Measurements from ENCODE around the gene RBM38. TPM values are rescaled to one million over a fixed set of nuclear protein-coding genes. Genes with fewer than 3 reads are reported as not detected.
"Not testable (repeated sequence)": the region's sequence is repeated elsewhere in the genome, so short reads cannot be mapped to it uniquely, and the experiment has no call there.

The RBM38 gene
- total and polyA plus RNA-seq, 4 donors = 12.7 to 25.0 (median 18.2) TPM

- 0% methylated on average over 4 of the region's 24 CpGs for WGBS (ENCODE audit: insufficient coverage)
- not testable (repeated sequence) for H3K36me3 ChIP-seq (ENCODE audit: control insufficient read depth, insufficient read depth, low read length)
- peak overlapping the region; percentile 93 for H3K27ac ChIP-seq (ENCODE audit: low read depth, low read length)
Observed at GRCh38 chr20:57350726-57351041, 40.5 kb upstream of the RBM38 start.

GRCh38 chr20:57351042-57351783, 40.0 kb upstream of the RBM38 start, which contains the start of gene RAE1:
Gene RAE1 (plus strand): TSS chr20:57351255. CDS start chr20:57354039, 2,784 bp downstream.
- no peaks in the 10 kb centered on the region for H3K36me3 ChIP-seq (ENCODE audit: control insufficient read depth, insufficient read depth, low read length)
- peak within 1 kb of the TSS; percentile 93 for H3K27ac ChIP-seq (ENCODE audit: low read depth, low read length)
- H3K27me3 ChIP-seq (ENCODE audit: control insufficient read depth, insufficient read depth, low read length) = no peaks in the 10 kb centered on the region
- peaks cover 15% of the 10 kb centered on the region for H3K4me1 ChIP-seq (ENCODE audit: control insufficient read depth, insufficient read depth, low read length)
- under 1% methylated on average over 63 of the region's 64 CpGs for whole genome bisulfite sequencing (ENCODE audit: insufficient coverage)
- peak; percentile 84 to 98 (median 91) for DNase-seq (ENCODE audit: low read depth in 4 of 6, low spot score in 6 of 6)
- no peaks in the 10 kb centered on the region for H3K9me3 ChIP-seq (ENCODE audit: control insufficient read depth, insufficient read depth, low read length)
- peak within 1 kb of the TSS; percentile 93 for H3K4me3 ChIP-seq (ENCODE audit: low read depth, low read length)

More at GRCh38 chr20:57350726-57351041, 40.5 kb upstream of the RBM38 start:
- H3K27me3 ChIP-seq (ENCODE audit: control insufficient read depth, insufficient read depth, low read length); H3K9me3 ChIP-seq (ENCODE audit: control insufficient read depth, insufficient read depth, low read length); DNase-seq (ENCODE audit: low read depth in 4 of 6, low spot score in 6 of 6): not testable (repeated sequence)
- H3K4me1 ChIP-seq (ENCODE audit: control insufficient read depth, insufficient read depth, low read length) = peaks cover 15% of the 10 kb centered on the region
- peak overlapping the region; percentile 93 for H3K4me3 ChIP-seq (ENCODE audit: low read depth, low read length)

- Histone ChIP-seq H3K36me3 (ENCODE audit: control insufficient read depth, insufficient read depth, low read length) (no peaks in the 10 kb centered on the region), H3K27ac (ENCODE audit: low read depth, low read length) (no peak overlapping the region), H3K27me3 (ENCODE audit: control insufficient read depth, insufficient read depth, low read length) (no peaks in the 10 kb centered on the region), H3K4me1 (ENCODE audit: control insufficient read depth, insufficient read depth, low read length) (peaks cover 15% of the 10 kb centered on the region), H3K9me3 (ENCODE audit: control insufficient read depth, insufficient read depth, low read length) (no peaks in the 10 kb centered on the region), H3K4me3 (ENCODE audit: low read depth, low read length) (no peak overlapping the region)
- WGBS (ENCODE audit: insufficient coverage) = 85% methylated on average over 4 of the region's 6 CpGs
- DNase-seq (ENCODE audit: low read depth in 4 of 6, low spot score in 6 of 6) = no peak
Observed at GRCh38 chr20:57352305-57352704, 38.9 kb upstream of the RBM38 start.

GRCh38 chr20:57353351-57353750, 37.8 kb upstream of the RBM38 start:
- H3K4me3 ChIP-seq (ENCODE audit: low read depth, low read length) = no peak overlapping the region
- no peak overlapping the region for H3K27ac ChIP-seq (ENCODE audit: low read depth, low read length)
- 96% methylated on average over 6 of the region's 9 CpGs for WGBS (ENCODE audit: insufficient coverage)
- H3K4me1 ChIP-seq (ENCODE audit: control insufficient read depth, insufficient read depth, low read length) = peaks cover 15% of the 10 kb centered on the region
- H3K27me3 ChIP-seq (ENCODE audit: control insufficient read depth, insufficient read depth, low read length) = no peaks in the 10 kb centered on the region
- no peaks in the 10 kb centered on the region for H3K9me3 ChIP-seq (ENCODE audit: control insufficient read depth, insufficient read depth, low read length)
- no peak for DNase-seq (ENCODE audit: low read depth in 4 of 6, low spot score in 6 of 6)
- no peaks in the 10 kb centered on the region for H3K36me3 ChIP-seq (ENCODE audit: control insufficient read depth, insufficient read depth, low read length)

DNA sequence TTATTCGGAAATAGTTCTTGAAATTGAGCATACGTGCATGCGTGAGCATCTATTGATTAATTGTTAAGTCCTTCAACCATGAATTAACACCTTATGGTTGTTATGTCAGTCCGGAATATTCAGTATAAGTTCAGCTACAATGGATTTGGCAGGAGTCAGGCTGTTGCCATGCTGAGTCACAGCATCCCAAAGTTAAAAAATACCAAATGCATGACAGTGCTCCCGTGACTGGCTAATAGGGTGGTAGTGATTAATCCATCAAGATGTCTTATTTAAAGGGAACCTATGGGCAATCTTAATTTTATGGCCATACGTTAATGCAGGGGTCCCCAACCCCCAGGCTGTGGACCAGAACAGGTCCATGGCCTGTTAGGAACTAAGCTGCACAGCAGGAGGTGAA, 29.7 kb upstream of the RBM38 start:
- Histone ChIP-seq H3K4me3 (ENCODE audit: low read depth, low read length) (no peak overlapping the region), H3K9me3 (ENCODE audit: control insufficient read depth, insufficient read depth, low read length) (no peaks in the 10 kb centered on the region), H3K4me1 (ENCODE audit: control insufficient read depth, insufficient read depth, low read length) (no peaks in the 10 kb centered on the region), H3K27ac (ENCODE audit: low read depth, low read length) (no peak overlapping the region), H3K27me3 (ENCODE audit: control insufficient read depth, insufficient read depth, low read length) (no peaks in the 10 kb centered on the region), H3K36me3 (ENCODE audit: control insufficient read depth, insufficient read depth, low read length) (peaks cover 23% of the 10 kb centered on the region)
- no peak for DNase-seq (ENCODE audit: low read depth in 4 of 6, low spot score in 6 of 6)
- 83% methylated on average over 1 of the region's 6 CpGs for WGBS (ENCODE audit: insufficient coverage)

- no peaks in the 10 kb centered on the region for H3K9me3 ChIP-seq (ENCODE audit: control insufficient read depth, insufficient read depth, low read length)
- peaks cover 34% of the 10 kb centered on the region for H3K36me3 ChIP-seq (ENCODE audit: control insufficient read depth, insufficient read depth, low read length)
- H3K4me3 ChIP-seq (ENCODE audit: low read depth, low read length) = no peak overlapping the region
- no peak for DNase-seq (ENCODE audit: low read depth in 4 of 6, low spot score in 6 of 6)
- H3K4me1 ChIP-seq (ENCODE audit: control insufficient read depth, insufficient read depth, low read length) = no peaks in the 10 kb centered on the region
- no peak overlapping the region for H3K27ac ChIP-seq (ENCODE audit: low read depth, low read length)
- no peaks in the 10 kb centered on the region for H3K27me3 ChIP-seq (ENCODE audit: control insufficient read depth, insufficient read depth, low read length)
Observed at GRCh38 chr20:57364451-57364850, 26.7 kb upstream of the RBM38 start.

DNA sequence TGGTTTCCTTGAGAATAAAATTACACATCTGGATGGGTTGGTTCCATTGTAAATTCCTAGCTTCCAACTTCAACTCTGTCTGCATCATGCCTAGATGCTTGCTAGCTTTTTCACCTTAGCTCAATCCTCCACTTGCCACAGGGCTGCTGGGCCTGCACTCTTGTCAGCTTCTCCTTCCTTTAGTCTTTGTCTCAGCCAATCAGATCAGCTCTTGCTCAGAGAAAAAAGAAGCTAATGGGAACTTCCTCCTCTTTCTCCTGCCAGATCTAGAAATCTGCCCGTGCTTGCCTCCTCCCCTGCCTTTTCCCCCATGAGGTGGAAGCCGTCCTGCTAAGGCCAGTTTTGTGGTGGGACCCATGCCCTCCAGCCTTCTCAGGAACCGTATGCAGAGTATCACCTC, 21.6 kb upstream of the RBM38 start:
- no peaks in the 10 kb centered on the region for H3K9me3 ChIP-seq (ENCODE audit: control insufficient read depth, insufficient read depth, low read length)
- H3K4me1 ChIP-seq (ENCODE audit: control insufficient read depth, insufficient read depth, low read length) = no peaks in the 10 kb centered on the region
- peaks cover 64% of the 10 kb centered on the region for H3K36me3 ChIP-seq (ENCODE audit: control insufficient read depth, insufficient read depth, low read length)
- WGBS (ENCODE audit: insufficient coverage) = 93% methylated on average over 3 of the region's 3 CpGs
- H3K27ac ChIP-seq (ENCODE audit: low read depth, low read length) = no peak overlapping the region
- H3K4me3 ChIP-seq (ENCODE audit: low read depth, low read length) = no peak overlapping the region
- no peak for DNase-seq (ENCODE audit: low read depth in 4 of 6, low spot score in 6 of 6)
- no peaks in the 10 kb centered on the region for H3K27me3 ChIP-seq (ENCODE audit: control insufficient read depth, insufficient read depth, low read length)

GRCh38 chr20:57370316-57370715, 20.9 kb upstream of the RBM38 start:
- no peak overlapping the region for H3K4me3 ChIP-seq (ENCODE audit: low read depth, low read length)
- no peak overlapping the region for H3K27ac ChIP-seq (ENCODE audit: low read depth, low read length)
- H3K4me1 ChIP-seq (ENCODE audit: control insufficient read depth, insufficient read depth, low read length) = no peaks in the 10 kb centered on the region
- H3K27me3 ChIP-seq (ENCODE audit: control insufficient read depth, insufficient read depth, low read length) = no peaks in the 10 kb centered on the region
- DNase-seq (ENCODE audit: low read depth in 4 of 6, low spot score in 6 of 6) = no peak
- 90% methylated on average over 6 of the region's 9 CpGs for WGBS (ENCODE audit: insufficient coverage)
- H3K9me3 ChIP-seq (ENCODE audit: control insufficient read depth, insufficient read depth, low read length) = no peaks in the 10 kb centered on the region
- H3K36me3 ChIP-seq (ENCODE audit: control insufficient read depth, insufficient read depth, low read length) = peaks cover 71% of the 10 kb centered on the region

GRCh38 chr20:57371363-57371762, 19.8 kb upstream of the RBM38 start:
- Histone ChIP-seq H3K36me3 (ENCODE audit: control insufficient read depth, insufficient read depth, low read length) (peaks cover 72% of the 10 kb centered on the region), H3K4me1 (ENCODE audit: control insufficient read depth, insufficient read depth, low read length) (no peaks in the 10 kb centered on the region), H3K27ac (ENCODE audit: low read depth, low read length) (no peak overlapping the region), H3K27me3 (ENCODE audit: control insufficient read depth, insufficient read depth, low read length) (no peaks in the 10 kb centered on the region), H3K9me3 (ENCODE audit: control insufficient read depth, insufficient read depth, low read length) (no peaks in the 10 kb centered on the region), H3K4me3 (ENCODE audit: low read depth, low read length) (no peak overlapping the region)
- DNase-seq (ENCODE audit: low read depth in 4 of 6, low spot score in 6 of 6) = no peak
- 92% methylated on average over 2 of the region's 4 CpGs for WGBS (ENCODE audit: insufficient coverage)

DNA sequence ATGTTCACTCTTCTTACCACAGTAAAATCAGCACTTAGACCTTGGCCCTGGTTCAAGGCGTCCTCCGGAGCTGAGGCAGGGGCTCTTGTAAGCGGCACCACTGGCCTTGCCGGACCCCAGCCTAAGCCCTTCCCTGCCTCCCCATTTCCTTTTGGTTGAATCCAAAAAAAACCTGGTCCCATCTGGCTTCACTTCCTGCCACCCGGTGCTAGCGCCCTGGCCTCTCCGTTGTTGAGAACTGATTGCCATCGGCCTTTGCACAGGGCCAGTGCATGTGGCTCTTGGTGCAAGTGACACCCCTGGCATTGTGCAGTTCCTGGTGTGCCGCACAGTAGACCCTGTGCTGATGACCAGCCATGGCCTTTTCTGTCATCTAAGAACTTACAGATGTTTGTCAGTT, 19.0 kb upstream of the RBM38 start:
- WGBS (ENCODE audit: insufficient coverage) = 80% methylated on average over 9 of the region's 9 CpGs
- no peaks in the 10 kb centered on the region for H3K27me3 ChIP-seq (ENCODE audit: control insufficient read depth, insufficient read depth, low read length)
- H3K36me3 ChIP-seq (ENCODE audit: control insufficient read depth, insufficient read depth, low read length) = peaks cover 73% of the 10 kb centered on the region
- H3K4me3 ChIP-seq (ENCODE audit: low read depth, low read length) = no peak overlapping the region
- no peaks in the 10 kb centered on the region for H3K4me1 ChIP-seq (ENCODE audit: control insufficient read depth, insufficient read depth, low read length)
- no peaks in the 10 kb centered on the region for H3K9me3 ChIP-seq (ENCODE audit: control insufficient read depth, insufficient read depth, low read length)
- H3K27ac ChIP-seq (ENCODE audit: low read depth, low read length) = no peak overlapping the region
- DNase-seq (ENCODE audit: low read depth in 4 of 6, low spot score in 6 of 6) = no peak

Data from spinal cord (tissue), 10 donors.